ENCODE results near the gene VTA1. TPM values are rescaled to one million over a fixed set of nuclear protein-coding genes. Genes with fewer than 3 reads are reported as not detected.
"Not testable (repeated sequence)": the region's sequence is repeated elsewhere in the genome, so short reads cannot be mapped to it uniquely, and the experiment has no call there.

VTA1 gene
- total and polyA plus RNA-seq, 10 donors: 16.2 to 53.2 (median 30.6) TPM

- intact Hi-C loops (cut with DNase I; ENCODE audit: low total_unique reads): no loop called here
- no peaks in the 10 kb centered on the region for H3K27me3 ChIP-seq (replicated peaks in 1 of 7)
- WGBS, 5 donors: 83 to 92% (median 88%) methylated on average over 8 of the region's 8 CpGs
Measured at GRCh38 chr6:142223938-142224337, 76.9 kb downstream of the VTA1 start.

GRCh38 chr6:142225115-142225514 lies 78.1 kb downstream of the VTA1 start:
- H3K27ac ChIP-seq: no peak overlapping the region
- TF ChIP-seq POLR2AphosphoS5 (IDR thresholded peaks at IDR 0.05): no peak
- TF ChIP-seq POLR2A (IDR thresholded peaks at IDR 0.05): no peak
- no peak for TF ChIP-seq CTCF (IDR thresholded peaks at IDR 0.05 in 8 of 11, conservative IDR thresholded peaks at IDR 0.05 in 3 of 11)
- no peaks in the 10 kb centered on the region for H3K4me1 ChIP-seq
- intact Hi-C loops (cut with DNase I; ENCODE audit: low total_unique reads): no loop called here
- no peaks in the 10 kb centered on the region for H3K27me3 ChIP-seq (replicated peaks in 1 of 7)
- DNase-seq: no peak
- no peak overlapping the region for H3K4me3 ChIP-seq
- peaks cover 0 to 10% (median 2%) of the 10 kb centered on the region in 6 donors for H3K36me3 ChIP-seq
- WGBS, 5 donors: 85 to 91% (median 86%) methylated on average over 4 of the region's 4 CpGs
- H3K9me3 ChIP-seq: peaks cover 0 to 33% (median 26%) of the 10 kb centered on the region in 8 donors

More at GRCh38 chr6:142223938-142224337, 76.9 kb downstream of the VTA1 start:
- TF ChIP-seq POLR2AphosphoS5 (IDR thresholded peaks at IDR 0.05): no peak
- no peak for TF ChIP-seq POLR2A (IDR thresholded peaks at IDR 0.05)
- no peak for TF ChIP-seq CTCF (IDR thresholded peaks at IDR 0.05 in 8 of 11, conservative IDR thresholded peaks at IDR 0.05 in 3 of 11)
- Histone ChIP-seq H3K4me1 (no peaks in the 10 kb centered on the region), H3K36me3 (peaks cover 0 to 22% (median 11%) of the 10 kb centered on the region in 6 donors), H3K4me3 (no peak overlapping the region), H3K27ac (no peak overlapping the region), H3K9me3 (peaks cover 0 to 23% (median 17%) of the 10 kb centered on the region in 8 donors)
- no peak for DNase-seq

DNA sequence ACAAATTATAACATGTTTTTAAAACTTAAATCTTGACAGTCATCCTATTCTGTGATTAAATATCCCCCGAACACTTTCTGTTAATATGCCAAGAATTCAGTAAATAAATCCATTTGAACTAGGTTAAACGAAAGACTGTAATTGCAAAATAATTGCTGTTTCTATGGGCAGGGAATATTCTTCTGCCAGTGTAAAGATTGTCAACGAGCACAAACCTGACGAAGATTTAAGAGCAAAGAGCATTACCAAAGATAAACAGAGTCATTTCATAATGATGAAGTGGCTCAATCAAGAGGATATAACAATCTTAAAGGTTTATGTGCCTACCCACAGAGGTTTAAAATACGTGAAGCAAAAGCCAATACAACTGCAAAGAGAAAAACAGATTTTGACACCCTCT lies 78.5 kb downstream of the VTA1 start:
- Histone ChIP-seq H3K27ac (no peak overlapping the region), H3K4me3 (no peak overlapping the region), H3K4me1 (no peaks in the 10 kb centered on the region), H3K36me3 (peaks cover 0 to 5% (median 0%) of the 10 kb centered on the region in 6 donors), H3K9me3 (peaks cover 0 to 33% (median 26%) of the 10 kb centered on the region in 8 donors), H3K27me3 (replicated peaks in 1 of 7) (no peaks in the 10 kb centered on the region)
- TF ChIP-seq CTCF (IDR thresholded peaks at IDR 0.05 in 8 of 11, conservative IDR thresholded peaks at IDR 0.05 in 3 of 11) (no peak), POLR2AphosphoS5 (IDR thresholded peaks at IDR 0.05) (no peak), POLR2A (IDR thresholded peaks at IDR 0.05) (no peak)
- 81 to 90% (median 86%) methylated on average over 5 of the region's 5 CpGs for WGBS, 5 donors
- no peak for DNase-seq
- intact Hi-C loops (cut with DNase I; ENCODE audit: low total_unique reads): no loop called here

DNA sequence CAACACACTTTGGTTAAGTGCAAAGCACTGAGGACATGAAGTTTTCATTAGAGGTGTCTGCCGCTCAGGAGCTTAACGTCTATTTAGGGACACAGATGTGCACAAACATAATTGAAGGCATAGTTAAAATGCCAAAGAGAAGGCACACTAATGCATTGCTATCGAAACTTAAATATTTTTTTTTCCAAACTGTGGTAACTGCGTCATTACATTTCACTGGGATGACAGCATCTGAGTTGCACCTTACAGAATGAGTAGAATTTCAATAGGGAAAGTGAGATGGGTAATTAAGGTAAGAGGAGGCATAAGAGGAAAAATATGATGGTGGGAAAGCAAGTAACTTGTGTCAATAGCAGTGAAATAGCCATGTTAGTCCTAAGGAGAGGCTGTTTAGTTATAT lies 79.7 kb downstream of the VTA1 start:
- H3K4me3 ChIP-seq: no peak overlapping the region
- peaks cover 0 to 33% (median 26%) of the 10 kb centered on the region in 8 donors for H3K9me3 ChIP-seq
- no peak overlapping the region for H3K27ac ChIP-seq
- DNase-seq: no peak
- H3K36me3 ChIP-seq: no peaks in the 10 kb centered on the region
- no peaks in the 10 kb centered on the region for H3K4me1 ChIP-seq
- TF ChIP-seq POLR2AphosphoS5 (IDR thresholded peaks at IDR 0.05) (no peak), POLR2A (IDR thresholded peaks at IDR 0.05) (no peak), CTCF (IDR thresholded peaks at IDR 0.05 in 8 of 11, conservative IDR thresholded peaks at IDR 0.05 in 3 of 11) (no peak)
- 89 to 96% (median 93%) methylated on average over 4 of the region's 4 CpGs for WGBS, 5 donors
- H3K27me3 ChIP-seq (replicated peaks in 1 of 7): no peaks in the 10 kb centered on the region
- intact Hi-C loops (cut with DNase I; ENCODE audit: low total_unique reads): no loop called here

- H3K4me3 ChIP-seq; intact Hi-C loops (cut with DNase I; ENCODE audit: low total_unique reads); H3K27ac ChIP-seq; DNase-seq; H3K36me3 ChIP-seq: not testable (repeated sequence)
- H3K9me3 ChIP-seq: peaks cover 0 to 33% (median 26%) of the 10 kb centered on the region in 8 donors
- peaks cover 0 to 11% (median 0%) of the 10 kb centered on the region in 6 donors for H3K4me1 ChIP-seq
- WGBS, 5 donors: 93 to 98% (median 93%) methylated on average over 6 of the region's 6 CpGs
- peaks cover 0 to 11% (median 0%) of the 10 kb centered on the region in 7 donors for H3K27me3 ChIP-seq (replicated peaks in 1 of 7)
Measured at GRCh38 chr6:142229518-142230270, 82.6 kb downstream of the VTA1 start.
